AG10803 (cell line): ENCODE measurements around the gene MIS12.

Experiments
- DNase-seq: peaks from one replicate; pipeline ENCODE4 v3.0.0; 2010; ENCODE audit warnings: low read depth
- H3K4me3 ChIP-seq: 2 replicates; pipeline ENCODE4 v1.5.1; 2011; ENCODE audit warnings: mild to moderate bottlenecking, low read length, control low read depth
- TF ChIP-seq, protein P1 (sequence below): conservative IDR thresholded peaks from 2 replicates; pipeline ENCODE4 v1.5.1; 2011; ENCODE audit warnings: mild to moderate bottlenecking, low read length, control low read depth, inconsistent platforms

The MIS12 gene

DNA sequence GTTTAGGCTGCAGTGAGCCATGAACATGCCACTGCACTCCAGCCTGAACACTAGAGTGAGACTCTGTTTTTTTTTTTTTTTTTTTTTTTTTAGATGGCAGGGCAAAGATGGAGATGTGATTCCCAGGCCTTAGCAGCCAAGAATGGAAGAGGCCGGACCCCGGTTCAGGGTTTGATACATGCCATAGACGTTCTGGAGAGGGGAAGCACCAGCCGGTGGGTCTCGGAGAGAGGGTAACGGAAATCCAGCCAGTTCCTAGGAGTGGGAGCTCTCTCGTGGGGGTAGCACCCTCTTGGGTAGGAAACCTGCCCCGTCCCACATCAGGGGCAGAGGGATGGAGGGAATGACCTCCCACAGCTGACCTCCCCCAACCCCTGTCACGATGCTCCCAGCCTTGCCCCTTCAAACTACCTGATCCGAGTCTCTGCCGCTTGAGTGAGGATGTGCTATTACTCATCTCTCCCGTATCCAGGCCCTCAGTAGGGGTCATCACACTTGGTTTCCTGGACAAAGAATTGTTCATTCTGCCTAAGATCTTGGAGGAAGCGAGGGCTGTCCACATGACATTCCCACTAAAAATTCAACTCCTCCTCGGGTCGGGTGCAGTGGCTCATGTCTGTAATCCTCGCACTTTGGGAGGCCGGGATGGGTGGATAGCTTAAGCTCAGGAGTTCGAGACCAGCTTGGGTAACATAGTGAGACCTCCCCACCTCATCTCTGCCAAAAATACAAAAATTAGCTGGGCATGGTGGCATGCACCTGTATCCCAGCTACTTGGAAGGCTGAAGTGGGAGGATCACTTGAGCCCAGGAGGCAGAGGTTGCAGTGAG is 47.3 kb downstream of the MIS12 start:
- no peak for DNase-seq
- H3K4me3 ChIP-seq = no peak overlapping the region
- TF ChIP-seq, protein P1, sequence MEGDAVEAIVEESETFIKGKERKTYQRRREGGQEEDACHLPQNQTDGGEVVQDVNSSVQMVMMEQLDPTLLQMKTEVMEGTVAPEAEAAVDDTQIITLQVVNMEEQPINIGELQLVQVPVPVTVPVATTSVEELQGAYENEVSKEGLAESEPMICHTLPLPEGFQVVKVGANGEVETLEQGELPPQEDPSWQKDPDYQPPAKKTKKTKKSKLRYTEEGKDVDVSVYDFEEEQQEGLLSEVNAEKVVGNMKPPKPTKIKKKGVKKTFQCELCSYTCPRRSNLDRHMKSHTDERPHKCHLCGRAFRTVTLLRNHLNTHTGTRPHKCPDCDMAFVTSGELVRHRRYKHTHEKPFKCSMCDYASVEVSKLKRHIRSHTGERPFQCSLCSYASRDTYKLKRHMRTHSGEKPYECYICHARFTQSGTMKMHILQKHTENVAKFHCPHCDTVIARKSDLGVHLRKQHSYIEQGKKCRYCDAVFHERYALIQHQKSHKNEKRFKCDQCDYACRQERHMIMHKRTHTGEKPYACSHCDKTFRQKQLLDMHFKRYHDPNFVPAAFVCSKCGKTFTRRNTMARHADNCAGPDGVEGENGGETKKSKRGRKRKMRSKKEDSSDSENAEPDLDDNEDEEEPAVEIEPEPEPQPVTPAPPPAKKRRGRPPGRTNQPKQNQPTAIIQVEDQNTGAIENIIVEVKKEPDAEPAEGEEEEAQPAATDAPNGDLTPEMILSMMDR = no peak

DNA sequence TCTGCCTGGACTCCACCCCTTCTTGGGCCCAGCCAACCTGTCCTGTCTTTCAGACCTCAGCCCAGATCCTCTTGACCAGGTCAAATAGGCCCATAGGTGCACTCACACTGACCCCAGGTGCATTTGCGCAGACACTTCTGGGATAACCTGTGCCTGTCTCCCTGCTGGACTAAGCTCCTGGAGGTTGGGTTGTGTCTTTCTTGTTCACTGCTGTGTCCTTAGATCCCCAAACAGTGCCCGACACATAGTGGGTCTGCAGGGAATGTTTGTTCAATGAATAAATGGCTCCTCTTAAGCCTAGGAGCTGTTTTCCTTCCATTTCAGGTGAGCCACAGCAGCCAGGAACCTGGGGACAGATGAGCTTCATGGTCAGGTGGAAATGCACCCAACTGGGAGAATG is 49.1 kb downstream of the MIS12 start:
- H3K4me3 ChIP-seq = no peak overlapping the region
- DNase-seq = no peak
- TF ChIP-seq, protein P1 = no peak

DNA sequence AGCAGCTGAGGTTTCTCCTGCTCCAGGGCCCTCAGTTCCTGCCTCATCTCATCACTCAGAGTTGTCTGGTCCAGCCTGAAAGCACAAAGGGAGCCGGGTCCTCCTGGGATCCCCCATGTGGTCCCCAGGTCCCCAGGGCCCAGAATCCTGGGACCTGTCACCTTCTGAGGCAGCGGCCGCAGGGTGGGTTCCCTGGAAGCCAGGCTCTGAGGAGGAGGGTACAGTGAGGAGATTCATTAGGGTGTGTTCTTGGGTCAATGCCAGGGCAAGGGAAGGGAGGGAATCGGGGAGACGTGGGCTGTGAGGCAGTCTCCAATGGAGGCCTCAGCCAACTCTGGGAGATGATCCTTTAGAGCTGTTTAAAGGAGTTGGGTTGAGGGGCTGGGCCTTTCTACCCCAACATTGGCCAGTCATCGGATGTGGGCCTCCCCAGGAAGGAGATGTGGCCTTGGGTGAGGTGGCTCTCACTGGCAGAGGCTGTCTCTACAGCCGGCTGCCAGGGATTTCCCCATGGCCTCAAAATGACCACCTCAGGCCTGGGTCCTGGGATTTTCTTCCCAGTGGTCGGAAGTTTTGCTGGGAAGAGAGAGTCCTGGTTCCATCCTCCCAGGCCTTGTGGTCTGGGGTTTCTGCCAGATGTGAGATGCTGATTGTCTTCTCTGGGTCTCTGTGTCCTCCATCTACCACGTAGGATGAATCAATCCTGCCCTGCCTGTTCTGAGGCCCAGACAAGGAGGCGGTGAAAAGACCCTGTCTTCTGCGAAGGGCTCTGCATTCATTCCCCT is 50.7 kb downstream of the MIS12 start:
- DNase-seq = peak; percentile 20
- H3K4me3 ChIP-seq = no peak overlapping the region
- TF ChIP-seq, protein P1 = no peak

DNA sequence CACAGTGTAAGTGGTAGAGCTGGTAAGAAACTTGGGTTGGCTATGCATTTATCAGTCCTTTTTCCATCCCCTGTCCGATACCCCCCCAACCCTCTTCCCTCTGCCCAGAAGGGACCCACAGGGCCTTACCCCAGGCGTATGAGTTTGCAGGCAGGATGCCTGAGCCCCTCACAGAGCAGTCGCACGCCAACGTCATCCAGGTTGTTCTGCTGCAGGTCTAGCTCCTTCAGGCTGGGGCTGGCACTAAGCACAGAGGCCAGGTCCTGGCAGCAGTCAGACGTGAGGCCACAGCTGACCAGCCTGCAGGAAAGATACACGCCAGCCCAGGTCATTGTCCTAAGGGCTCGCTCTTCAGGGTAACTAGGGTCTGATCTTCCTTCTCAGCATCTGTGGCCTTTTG is 52.9 kb downstream of the MIS12 start:
- no peak for DNase-seq
- no peak overlapping the region for H3K4me3 ChIP-seq
- TF ChIP-seq, protein P1 = no peak

DNA sequence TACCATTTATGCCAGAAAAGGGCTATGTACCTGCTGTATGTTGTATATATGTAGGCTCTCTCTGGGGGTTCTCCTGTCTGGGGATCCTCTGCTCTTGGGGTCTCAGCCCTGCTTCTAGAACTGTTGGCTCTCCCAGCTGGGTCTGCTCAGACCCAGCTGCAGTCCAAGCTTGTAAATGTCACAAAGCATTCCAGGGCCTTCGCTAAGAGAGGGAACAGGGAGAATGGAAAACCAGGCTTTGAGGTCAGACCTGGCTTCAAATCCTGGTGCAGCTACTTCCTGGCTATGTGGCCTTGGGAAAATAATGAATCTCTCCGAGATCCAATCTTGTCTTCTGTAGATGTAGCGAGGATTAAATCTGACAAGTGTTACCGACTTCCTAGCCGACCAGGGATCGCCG is 54.0 kb downstream of the MIS12 start:
- no peak overlapping the region for H3K4me3 ChIP-seq
- no peak for DNase-seq
- TF ChIP-seq, protein P1 = no peak
